Measurements from ENCODE around the gene BNIP5.

The BNIP5 gene

GRCh38 chr6:36336779-36337241, at the start of gene BNIP5:
BNIP5 (minus strand) TSS chr6:36336888; CDS start chr6:36330690, 6,198 bp downstream.
- no peak for DNase-seq

GRCh38 chr6:36384095-36384494, 47.4 kb upstream of the BNIP5 start:
- no peak for DNase-seq

- DNase-seq, result no peak
Observed at GRCh38 chr6:36383606-36384005, 46.9 kb upstream of the BNIP5 start.

GRCh38 chr6:36382976-36383375, 46.3 kb upstream of the BNIP5 start:
- no peak for DNase-seq

GRCh38 chr6:36381502-36382389, 45.1 kb upstream of the BNIP5 start:
- no peak for DNase-seq

- DNase-seq, result no peak
Observed at GRCh38 chr6:36380166-36380565, 43.5 kb upstream of the BNIP5 start.

GRCh38 chr6:36378936-36379335, 42.2 kb upstream of the BNIP5 start:
- no peak for DNase-seq

GRCh38 chr6:36378243-36378920, 41.7 kb upstream of the BNIP5 start:
- no peak for DNase-seq

GRCh38 chr6:36377594-36377993, 40.9 kb upstream of the BNIP5 start:
- DNase-seq, result no peak

- DNase-seq, result no peak
Observed at GRCh38 chr6:36376742-36377141, 40.1 kb upstream of the BNIP5 start.

- no peak for DNase-seq
Observed at GRCh38 chr6:36376183-36376582, 39.5 kb upstream of the BNIP5 start.

- DNase-seq, result no peak
Observed at GRCh38 chr6:36375644-36376155, 39.0 kb upstream of the BNIP5 start.

- no peak for DNase-seq
Observed at GRCh38 chr6:36374972-36375371, 38.3 kb upstream of the BNIP5 start.

- no peak for DNase-seq
Observed at GRCh38 chr6:36374194-36374593, 37.5 kb upstream of the BNIP5 start.

- no peak for DNase-seq
Observed at GRCh38 chr6:36373368-36374019, 36.8 kb upstream of the BNIP5 start.

- DNase-seq, result no peak
Observed at GRCh38 chr6:36372088-36372487, 35.4 kb upstream of the BNIP5 start.

GRCh38 chr6:36371211-36371610, 34.5 kb upstream of the BNIP5 start:
- no peak for DNase-seq

- DNase-seq, result no peak
Observed at GRCh38 chr6:36370638-36371037, 34.0 kb upstream of the BNIP5 start.

- no peak for DNase-seq
Observed at GRCh38 chr6:36368921-36369865, 32.5 kb upstream of the BNIP5 start.

GRCh38 chr6:36368421-36368820, 31.7 kb upstream of the BNIP5 start:
- no peak for DNase-seq

GRCh38 chr6:36367743-36368142, 31.1 kb upstream of the BNIP5 start:
- DNase-seq, result no peak

All from C1 segment of cervical spinal cord (tissue), 14 donors.